H1 (cell line): ENCODE data around the gene ZBTB20. TPM values are rescaled to one million over a fixed set of nuclear protein-coding genes. Genes with fewer than 3 reads are reported as not detected.

Experiments used
- CTCF ChIA-PET: fragments of 300-600 bp; sonication (Branson Sonifier 250); formaldehyde crosslinking; loops from one replicate; lab custom pipeline; 2021; ENCODE audit not compliant: partially characterized antibody; lab: Charles Lee
- POLR2A ChIA-PET: fragments of 300-600 bp; sonication (Branson Sonifier 250); formaldehyde crosslinking; loops from one replicate; lab custom pipeline; 2021; ENCODE audit warnings: inconsistent platforms; ENCODE audit not compliant: partially characterized antibody; lab: Charles Lee
- DNase-seq, 2 experiments: peaks; one replicate each; pipeline versions ENCODE4 v3.0.0 to v3.0.0-alpha.2; 2010 to 2022; ENCODE audit warnings: low spot score in 2 of 2, low read depth in 1 of 2, mixed read lengths in 1 of 2
- FAIRE-seq: peaks from 2 replicates; lab custom pipeline; 2011; peaks lifted over from hg19 to GRCh38; lab: Jason Lieb, UNC
- H2AFZ ChIP-seq: 2 replicates; pipeline ENCODE4 v1.8.1; 2012; ENCODE audit warnings: low read length, inconsistent platforms
- H2AK5ac ChIP-seq: 2 replicates; pipeline ENCODE4 v1.6.1; 2013; ENCODE audit warnings: low read depth, low read length
- H2BK120ac ChIP-seq: replicated peaks from 2 replicates; pipeline ENCODE3; 2013; ENCODE audit warnings: low read depth, low read length, inconsistent platforms
- H2BK12ac ChIP-seq: 2 replicates; pipeline ENCODE4 v1.6.1; 2013; ENCODE audit warnings: low read depth, low read length
- H2BK15ac ChIP-seq: 2 replicates; pipeline ENCODE4 v1.6.1; 2013; ENCODE audit warnings: low read length
- H2BK20ac ChIP-seq: 2 replicates; pipeline ENCODE4 v1.6.1; 2013; ENCODE audit warnings: low read length
- H2BK5ac ChIP-seq: 2 replicates; pipeline ENCODE4 v1.6.1; 2013; ENCODE audit warnings: low read depth, low read length
- H3K14ac ChIP-seq: 2 replicates; pipeline ENCODE4 v1.6.1; 2013; ENCODE audit warnings: inconsistent platforms; ENCODE audit not compliant: insufficient read length
- H3K18ac ChIP-seq: 2 replicates; pipeline ENCODE4 v1.6.1; 2013; ENCODE audit warnings: low read length; ENCODE audit errors: extremely low read depth
- H3K23ac ChIP-seq: 2 replicates; pipeline ENCODE4 v1.6.1; 2013; ENCODE audit warnings: inconsistent platforms; ENCODE audit not compliant: insufficient read length
- H3K23me2 ChIP-seq: 2 replicates; pipeline ENCODE4 v1.6.1; 2013; ENCODE audit warnings: low read depth, low read length
- H3K27ac ChIP-seq: 2 replicates; pipeline ENCODE4 v1.6.1; 2011; ENCODE audit warnings: low read depth, low read length, inconsistent platforms
- H3K27me3 ChIP-seq, 4 experiments: replicated peaks in 1 of 4; 1 replicate in 1 of 4; 2 replicates in 3 of 4; pipeline versions ENCODE4 v1.6.1 to v1.8.1; 2011 to 2013; ENCODE audit warnings: low read length in 3 of 4, mild to moderate bottlenecking in 3 of 4, inconsistent platforms in 2 of 4, mixed read lengths in 2 of 4, moderate library complexity in 1 of 4; ENCODE audit not compliant: control insufficient read depth in 3 of 4, insufficient read depth in 3 of 4; ENCODE audit errors: extremely low read depth in 1 of 4
- H3K36me3 ChIP-seq, 4 experiments: 2 replicates each; pipeline versions ENCODE4 v1.6.1 to v1.8.1; 2011 to 2013; ENCODE audit warnings: mild to moderate bottlenecking in 4 of 4, low read length in 3 of 4, moderate library complexity in 2 of 4, control low read depth in 1 of 4, inconsistent platforms in 1 of 4; ENCODE audit not compliant: insufficient read depth in 4 of 4, control insufficient read depth in 2 of 4
- H3K4ac ChIP-seq: replicated peaks from 2 replicates; pipeline ENCODE3; 2013; ENCODE audit warnings: low read length, low read depth, mixed read lengths, inconsistent platforms; ENCODE audit not compliant: insufficient read length
- H3K4me1 ChIP-seq, 4 experiments: replicated peaks in 1 of 4; 1 replicate in 1 of 4; 2 replicates in 3 of 4; pipeline versions ENCODE4 v1.6.1 to v1.8.1; 2011 to 2013; ENCODE audit warnings: low read length in 3 of 4, inconsistent platforms in 2 of 4, mixed read lengths in 1 of 4; ENCODE audit not compliant: insufficient read depth in 4 of 4, control insufficient read depth in 3 of 4
- H3K4me2 ChIP-seq, 2 experiments: 2 replicates each; pipeline versions ENCODE4 v1.6.1 to v1.8.1; 2011 to 2013; ENCODE audit warnings: low read depth in 2 of 2, low read length in 2 of 2, control low read depth in 1 of 2, inconsistent platforms in 1 of 2, mild to moderate bottlenecking in 1 of 2; ENCODE audit not compliant: insufficient read depth in 1 of 2
- H3K4me3 ChIP-seq, 4 experiments: fragments of 200-600, 300-600 bp in 1 of 4; sonication (generic), shearing (Covaris generic), sonication (Bioruptor Twin) in 1 of 4; 2 replicates each; pipeline versions ENCODE4 v1.5.1 to v1.8.1; 2011 to 2016; ENCODE audit warnings: low read length in 4 of 4, low read depth in 3 of 4, control low read depth in 2 of 4, inconsistent platforms in 2 of 4, mild to moderate bottlenecking in 2 of 4, mixed read lengths in 1 of 4, moderate library complexity in 1 of 4; ENCODE audit not compliant: insufficient read depth in 2 of 4; ENCODE audit errors: extremely low read depth in 1 of 4
- H3K56ac ChIP-seq: replicated peaks from 2 replicates; pipeline ENCODE3; 2013; ENCODE audit warnings: low read depth, mild to moderate bottlenecking, mixed read lengths, low read length, inconsistent platforms; ENCODE audit not compliant: insufficient read length
- H3K79me1 ChIP-seq: 2 replicates; pipeline ENCODE4 v1.6.1; 2013; ENCODE audit warnings: low read depth, low read length, control low read depth
- H3K79me2 ChIP-seq, 2 experiments: 2 replicates each; pipeline versions ENCODE4 v1.6.1 to v1.8.1; 2012 to 2013; ENCODE audit warnings: low read length in 2 of 2, mild to moderate bottlenecking in 2 of 2, inconsistent platforms in 1 of 2; ENCODE audit not compliant: insufficient read depth in 2 of 2, control insufficient read depth in 1 of 2
- H3K9ac ChIP-seq, 4 experiments: replicated peaks in 1 of 4; 1 replicate in 1 of 4; 2 replicates in 3 of 4; pipeline versions ENCODE4 v1.6.1 to v1.8.1; 2011 to 2013; ENCODE audit warnings: low read depth in 3 of 4, low read length in 3 of 4, control low read depth in 2 of 4, mild to moderate bottlenecking in 2 of 4, moderate library complexity in 2 of 4, inconsistent platforms in 1 of 4; ENCODE audit errors: extremely low read depth in 1 of 4
- H3K9me3 ChIP-seq, 2 experiments: 2 replicates each; pipeline versions ENCODE4 v1.6.1 to v1.8.1; 2012 to 2013; ENCODE audit warnings: mild to moderate bottlenecking in 2 of 2, moderate library complexity in 2 of 2, control low read depth in 1 of 2, inconsistent platforms in 1 of 2, low read depth in 1 of 2, low read length in 1 of 2, mixed read lengths in 1 of 2; ENCODE audit not compliant: insufficient read depth in 2 of 2
- H4K20me1 ChIP-seq, 2 experiments: replicated peaks in 1 of 2; 2 replicates each; pipeline versions ENCODE3 to v1.8.1; 2011 to 2013; ENCODE audit warnings: inconsistent platforms in 2 of 2, low read length in 2 of 2, mild to moderate bottlenecking in 1 of 2; ENCODE audit not compliant: insufficient read depth in 2 of 2, control insufficient read depth in 1 of 2
- H4K5ac ChIP-seq: 2 replicates; pipeline ENCODE4 v1.6.1; 2013; ENCODE audit warnings: low read length, low read depth, mixed read lengths, inconsistent platforms; ENCODE audit not compliant: insufficient read length
- H4K8ac ChIP-seq: 2 replicates; pipeline ENCODE4 v1.8.0; 2013; ENCODE audit warnings: mild to moderate bottlenecking, moderate library complexity, low read length, inconsistent platforms; ENCODE audit not compliant: insufficient read depth; ENCODE audit errors: extremely low read depth
- H4K91ac ChIP-seq: replicated peaks from 2 replicates; pipeline ENCODE3; 2013; ENCODE audit warnings: low read length, mixed read lengths, inconsistent platforms; ENCODE audit not compliant: insufficient read length
- WGBS, 2 experiments: shearing (Covaris generic) in 1 of 2; methylation state at CpG; one replicate each; pipeline versions ENCODE4 v1.1.6 to v1.1.7; 2013 to 2015; ENCODE audit warnings: low lambda C conversion rate in 2 of 2, mixed read lengths in 2 of 2, inconsistent platforms in 1 of 2, low coverage in 1 of 2, missing lambda C conversion rate in 1 of 2; ENCODE audit not compliant: insufficient replicate concordance in 2 of 2, insufficient coverage in 1 of 2, insufficient read length in 1 of 2; ENCODE audit errors: extremely low coverage in 1 of 2, missing lambda C conversion rate in 1 of 2; 5-methylcytosine and 5-hydroxymethylcytosine counted together
- polyA plus RNA-seq, 7 experiments: library from polyadenylated mRNA; depleted of rRNA in 3 of 7; stranded (reverse) in 5 of 7; unstranded in 2 of 7; fragments of >200 nt in 5 of 7; fragments of 200-250 nt in 2 of 7; gene quantifications; 1 replicate in 5 of 7; 2 replicates in 1 of 7; 4 replicates in 1 of 7; pipeline versions ENCODE4 v1.2.1 to v1.2.3, GENCODE V29; 2011 to 2013; ENCODE audit warnings: missing spikeins in 2 of 7, mixed read lengths in 2 of 7
- total RNA-seq: library from RNA; stranded (reverse); fragmentation: NEBNext Ultra II Directional; extraction: Animal tissue kit (Norgen Biotek cat#: 25700); gene quantifications from 2 replicates; pipeline ENCODE4 v1.2.1, GENCODE V29; 2021
- TF ChIP-seq, protein P1 (sequence below): IDR thresholded peaks from 2 replicates; pipeline ENCODE4 v1.6.1; 2012; ENCODE audit warnings: low read length, inconsistent platforms

The ZBTB20 gene
- total and polyA plus RNA-seq, 2 of the 8 experiments (the other 6 are each of a cell fraction or from before 2014, with no cell fraction given): 0.35 to 1.3 TPM

- no peak for DNase-seq
- no peaks in the 10 kb centered on the region for H3K79me2 ChIP-seq
- no peak overlapping the region for H3K14ac ChIP-seq
- H3K9me3 ChIP-seq: peaks cover 0 to 3% of the 10 kb centered on the region in 2 experiments; a peak in 1 of 4 replicates
- H3K4me3 ChIP-seq: no peak overlapping the region
- CTCF ChIA-PET: interaction anchor here (0.7 to 0.9 kb wide), 2 partner anchors 8 to 516 kb away, joined by 3 to 4 read pairs; no protein-coding TSS in a partner anchor
- no peak overlapping the region for H4K8ac ChIP-seq
- no peaks in the 10 kb centered on the region for H3K27me3 ChIP-seq
- H3K56ac ChIP-seq: no peak overlapping the region
- no peak overlapping the region for H2BK12ac ChIP-seq
- H4K91ac ChIP-seq: no peak overlapping the region
- POLR2A ChIA-PET: no interaction called here
- H2BK15ac ChIP-seq: no peak overlapping the region
- H3K27ac ChIP-seq: no peak overlapping the region
- TF ChIP-seq, protein P1, sequence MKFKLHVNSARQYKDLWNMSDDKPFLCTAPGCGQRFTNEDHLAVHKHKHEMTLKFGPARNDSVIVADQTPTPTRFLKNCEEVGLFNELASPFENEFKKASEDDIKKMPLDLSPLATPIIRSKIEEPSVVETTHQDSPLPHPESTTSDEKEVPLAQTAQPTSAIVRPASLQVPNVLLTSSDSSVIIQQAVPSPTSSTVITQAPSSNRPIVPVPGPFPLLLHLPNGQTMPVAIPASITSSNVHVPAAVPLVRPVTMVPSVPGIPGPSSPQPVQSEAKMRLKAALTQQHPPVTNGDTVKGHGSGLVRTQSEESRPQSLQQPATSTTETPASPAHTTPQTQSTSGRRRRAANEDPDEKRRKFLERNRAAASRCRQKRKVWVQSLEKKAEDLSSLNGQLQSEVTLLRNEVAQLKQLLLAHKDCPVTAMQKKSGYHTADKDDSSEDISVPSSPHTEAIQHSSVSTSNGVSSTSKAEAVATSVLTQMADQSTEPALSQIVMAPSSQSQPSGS: no peak
- no peaks in the 10 kb centered on the region for H3K79me1 ChIP-seq
- no peak overlapping the region for H3K4me2 ChIP-seq
- no peak overlapping the region for H2AFZ ChIP-seq
- H3K23ac ChIP-seq: no peak overlapping the region
- H2BK20ac ChIP-seq: no peak overlapping the region
- H3K23me2 ChIP-seq: no peaks in the 10 kb centered on the region
- H3K18ac ChIP-seq: no peak overlapping the region
- peaks cover 0 to 11% (median 6%) of the 10 kb centered on the region in 4 experiments; a peak in 4 of 7 replicates for H3K4me1 ChIP-seq
- H3K4ac ChIP-seq: no peak overlapping the region
- no peak overlapping the region for H2AK5ac ChIP-seq
- FAIRE-seq: no peak
- H2BK5ac ChIP-seq: no peak overlapping the region
- no peak overlapping the region for H3K9ac ChIP-seq
- H4K20me1 ChIP-seq: no peaks in the 10 kb centered on the region
- no peak overlapping the region for H2BK120ac ChIP-seq
- 94% methylated on average over 3 of the region's 3 CpGs; no CpG with 5 or more reads in 1 of the 2 experiments for WGBS, 2 experiments
- H4K5ac ChIP-seq: no peak overlapping the region
- H3K36me3 ChIP-seq: no peaks in the 10 kb centered on the region
Observed at GRCh38 chr3:114331710-114332109, 815.4 kb downstream of the ZBTB20 start.
